Stimulated activated CD4-positive, alpha-beta T cell treated with anti-CD3 and anti-CD28 coated beads, Interleukin-15, amount 100 ng/mL, for 24 hours (primary cell): ENCODE results near the gene CDH13.

Experiments
- DNase-seq: peaks from one replicate; pipeline ENCODE4 v3.0.0-alpha.2; 2020

Gene CDH13

GRCh38 chr16:82699711-82700495 lies 73.1 kb downstream of the CDH13 start:
- DNase-seq = no peak

- no peak for DNase-seq
These were observed 73.9 kb downstream of the CDH13 start for GRCh38 chr16:82700541-82701235.

GRCh38 chr16:82701442-82701955 lies 74.7 kb downstream of the CDH13 start:
- no peak for DNase-seq

GRCh38 chr16:82703161-82703560 lies 76.4 kb downstream of the CDH13 start:
- DNase-seq = no peak

- DNase-seq = no peak
These were observed 77.4 kb downstream of the CDH13 start for GRCh38 chr16:82703871-82704768.

GRCh38 chr16:82709987-82710386 lies 83.2 kb downstream of the CDH13 start:
- DNase-seq = no peak

GRCh38 chr16:82713778-82714177 lies 87.0 kb downstream of the CDH13 start:
- DNase-seq = no peak

GRCh38 chr16:82715160-82715559 lies 88.4 kb downstream of the CDH13 start:
- DNase-seq = no peak

GRCh38 chr16:82715833-82716232 lies 89.1 kb downstream of the CDH13 start:
- no peak for DNase-seq

- no peak for DNase-seq
These were observed 89.6 kb downstream of the CDH13 start for GRCh38 chr16:82716361-82716855.

GRCh38 chr16:82720414-82720813 lies 93.6 kb downstream of the CDH13 start:
- no peak for DNase-seq

GRCh38 chr16:82726306-82726705 lies 99.5 kb downstream of the CDH13 start:
- no peak for DNase-seq

- no peak for DNase-seq
These were observed 102.1 kb downstream of the CDH13 start for GRCh38 chr16:82728901-82729300.

GRCh38 chr16:82730901-82731300 lies 104.1 kb downstream of the CDH13 start:
- DNase-seq = no peak

- DNase-seq = no peak
These were observed 105.7 kb downstream of the CDH13 start for GRCh38 chr16:82732461-82732860.

GRCh38 chr16:82735186-82735585 lies 108.4 kb downstream of the CDH13 start:
- no peak for DNase-seq

GRCh38 chr16:82735673-82736091 lies 108.9 kb downstream of the CDH13 start:
- DNase-seq = no peak

- no peak for DNase-seq
These were observed 109.5 kb downstream of the CDH13 start for GRCh38 chr16:82736224-82736623.

- no peak for DNase-seq
These were observed 111.9 kb downstream of the CDH13 start for GRCh38 chr16:82738699-82739098.

GRCh38 chr16:82741073-82741615 lies 114.4 kb downstream of the CDH13 start:
- DNase-seq = no peak

- no peak for DNase-seq
These were observed 118.2 kb downstream of the CDH13 start for GRCh38 chr16:82744958-82745357.

GRCh38 chr16:82748026-82748425 lies 121.3 kb downstream of the CDH13 start:
- no peak for DNase-seq

- no peak for DNase-seq
These were observed 123.3 kb downstream of the CDH13 start for GRCh38 chr16:82750068-82750467.
